ENCODE results near the gene PBX1.

Gene PBX1

GRCh38 chr1:164780863-164781262 is 221.9 kb downstream of the PBX1 start:
- DNase-seq (ENCODE audit: low read depth), result no peak

GRCh38 chr1:164781972-164782371 is 223.0 kb downstream of the PBX1 start:
- no peak for DNase-seq (ENCODE audit: low read depth)

- DNase-seq (ENCODE audit: low read depth), result no peak
These were observed 225.0 kb downstream of the PBX1 start for GRCh38 chr1:164783778-164784555.

GRCh38 chr1:164784960-164785359 is 226.0 kb downstream of the PBX1 start:
- DNase-seq (ENCODE audit: low read depth), result no peak

GRCh38 chr1:164785841-164786534 is 227.0 kb downstream of the PBX1 start:
- no peak for DNase-seq (ENCODE audit: low read depth)

- peak; percentile 31 for DNase-seq (ENCODE audit: low read depth)
These were observed 228.2 kb downstream of the PBX1 start for GRCh38 chr1:164786980-164787833.

GRCh38 chr1:164787834-164788231 is 228.8 kb downstream of the PBX1 start:
- DNase-seq (ENCODE audit: low read depth), result no peak

- DNase-seq (ENCODE audit: low read depth), result no peak
These were observed 231.1 kb downstream of the PBX1 start for GRCh38 chr1:164790081-164790480.

- DNase-seq (ENCODE audit: low read depth), result no peak
These were observed 233.5 kb downstream of the PBX1 start for GRCh38 chr1:164792410-164793004.

GRCh38 chr1:164794356-164794755 is 235.4 kb downstream of the PBX1 start:
- DNase-seq (ENCODE audit: low read depth), result no peak

- DNase-seq (ENCODE audit: low read depth), result no peak
These were observed 237.9 kb downstream of the PBX1 start for GRCh38 chr1:164796916-164797315.

GRCh38 chr1:164801246-164801731 is 242.3 kb downstream of the PBX1 start:
- no peak for DNase-seq (ENCODE audit: low read depth)

GRCh38 chr1:164801791-164802502 is 243.0 kb downstream of the PBX1 start:
- DNase-seq (ENCODE audit: low read depth), result no peak

GRCh38 chr1:164802529-164803282 is 243.7 kb downstream of the PBX1 start:
- DNase-seq (ENCODE audit: low read depth), result no peak

GRCh38 chr1:164803366-164803765 is 244.4 kb downstream of the PBX1 start:
- DNase-seq (ENCODE audit: low read depth), result no peak

- no peak for DNase-seq (ENCODE audit: low read depth)
These were observed 245.4 kb downstream of the PBX1 start for GRCh38 chr1:164804366-164804765.

GRCh38 chr1:164805399-164805798 is 246.4 kb downstream of the PBX1 start:
- DNase-seq (ENCODE audit: low read depth), result no peak

- DNase-seq (ENCODE audit: low read depth), result no peak
These were observed 247.5 kb downstream of the PBX1 start for GRCh38 chr1:164806531-164806930.

GRCh38 chr1:164813776-164814175 is 254.8 kb downstream of the PBX1 start:
- DNase-seq (ENCODE audit: low read depth), result no peak

- DNase-seq (ENCODE audit: low read depth), result no peak
These were observed 262.7 kb downstream of the PBX1 start for GRCh38 chr1:164821648-164822047.
